ENCODE measurements around the gene UPK2.

DNA sequence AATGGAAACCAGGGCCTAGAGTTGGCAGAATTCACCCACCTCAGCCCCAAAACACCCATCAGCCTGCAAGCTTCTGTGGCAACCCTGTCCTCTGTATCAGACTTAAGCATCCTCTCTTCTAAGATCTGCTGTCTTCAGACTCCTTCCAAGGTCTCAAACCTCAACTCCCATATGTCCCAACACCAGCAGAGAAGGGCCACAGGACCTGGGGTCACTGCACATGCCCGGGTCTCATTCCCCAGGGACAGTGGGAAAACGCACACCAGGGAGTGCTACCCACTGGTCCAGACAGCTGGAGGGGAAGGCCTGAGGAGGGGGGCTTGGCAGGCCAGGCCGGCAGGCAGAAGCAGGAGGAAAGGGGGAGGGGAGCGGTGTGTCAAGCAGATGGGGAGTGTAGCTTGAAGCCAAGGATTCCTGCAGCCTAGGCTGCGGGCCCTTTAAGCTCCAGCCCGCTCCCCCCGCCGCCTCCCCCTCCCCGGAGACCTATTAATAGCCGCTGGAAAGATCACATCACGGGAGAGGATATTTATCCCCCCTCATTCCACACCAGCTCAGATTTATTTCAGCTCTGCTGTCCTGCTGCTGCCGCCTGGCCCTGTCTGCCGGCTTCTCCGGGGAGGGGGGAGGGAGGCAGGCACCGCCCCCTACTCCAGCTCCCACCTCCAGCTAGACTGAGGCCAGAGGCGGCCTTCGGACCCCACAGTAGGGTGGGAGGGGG lies 47.0 kb upstream of the UPK2 start:
- no peak for TF ChIP-seq SIN3A (IDR thresholded peaks at IDR 0.05; ENCODE audit: borderline replicate concordance, insufficient read depth, low read length)
- TF ChIP-seq POLR2AphosphoS5 (IDR thresholded peaks at IDR 0.05; ENCODE audit: low read depth, low read length): no peak
- no peak for TF ChIP-seq TAF1 (IDR thresholded peaks at IDR 0.05; ENCODE audit: borderline replicate concordance, insufficient read depth, low read length)
- TF ChIP-seq, protein P1, sequence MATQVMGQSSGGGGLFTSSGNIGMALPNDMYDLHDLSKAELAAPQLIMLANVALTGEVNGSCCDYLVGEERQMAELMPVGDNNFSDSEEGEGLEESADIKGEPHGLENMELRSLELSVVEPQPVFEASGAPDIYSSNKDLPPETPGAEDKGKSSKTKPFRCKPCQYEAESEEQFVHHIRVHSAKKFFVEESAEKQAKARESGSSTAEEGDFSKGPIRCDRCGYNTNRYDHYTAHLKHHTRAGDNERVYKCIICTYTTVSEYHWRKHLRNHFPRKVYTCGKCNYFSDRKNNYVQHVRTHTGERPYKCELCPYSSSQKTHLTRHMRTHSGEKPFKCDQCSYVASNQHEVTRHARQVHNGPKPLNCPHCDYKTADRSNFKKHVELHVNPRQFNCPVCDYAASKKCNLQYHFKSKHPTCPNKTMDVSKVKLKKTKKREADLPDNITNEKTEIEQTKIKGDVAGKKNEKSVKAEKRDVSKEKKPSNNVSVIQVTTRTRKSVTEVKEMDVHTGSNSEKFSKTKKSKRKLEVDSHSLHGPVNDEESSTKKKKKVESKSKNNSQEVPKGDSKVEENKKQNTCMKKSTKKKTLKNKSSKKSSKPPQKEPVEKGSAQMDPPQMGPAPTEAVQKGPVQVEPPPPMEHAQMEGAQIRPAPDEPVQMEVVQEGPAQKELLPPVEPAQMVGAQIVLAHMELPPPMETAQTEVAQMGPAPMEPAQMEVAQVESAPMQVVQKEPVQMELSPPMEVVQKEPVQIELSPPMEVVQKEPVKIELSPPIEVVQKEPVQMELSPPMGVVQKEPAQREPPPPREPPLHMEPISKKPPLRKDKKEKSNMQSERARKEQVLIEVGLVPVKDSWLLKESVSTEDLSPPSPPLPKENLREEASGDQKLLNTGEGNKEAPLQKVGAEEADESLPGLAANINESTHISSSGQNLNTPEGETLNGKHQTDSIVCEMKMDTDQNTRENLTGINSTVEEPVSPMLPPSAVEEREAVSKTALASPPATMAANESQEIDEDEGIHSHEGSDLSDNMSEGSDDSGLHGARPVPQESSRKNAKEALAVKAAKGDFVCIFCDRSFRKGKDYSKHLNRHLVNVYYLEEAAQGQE (IDR thresholded peaks at IDR 0.05; ENCODE audit: insufficient read depth in 1 of 2, low read depth in 2 of 2, low read length in 2 of 2): no peak
- TF ChIP-seq FOXP2 (optimal IDR thresholded peaks at IDR 0.05; ENCODE audit: borderline replicate concordance, extremely low read depth, extremely low read length, insufficient read depth): no peak
